Measurements from ENCODE around the gene PAX4. TPM values are rescaled to one million over a fixed set of nuclear protein-coding genes. Genes with fewer than 3 reads are reported as not detected.

The PAX4 gene
- total RNA-seq, 2 donors from 2014 or later = 0.24 TPM; not detected in 1

GRCh38 chr7:127588697-127589482 is 29.1 kb downstream of the PAX4 start:
- WGBS, 2 experiments (ENCODE audit: insufficient coverage in 1 of 2, insufficient read length in 1 of 2) = 2 to 6% methylated on average over 18 to 43 of the region's 43 CpGs
- peaks cover 19% of the 10 kb centered on the region for H3K4me1 Mint-ChIP-seq
- TF ChIP-seq CTCF (conservative IDR thresholded peaks at IDR 0.05) = peak; percentile 80
- peaks cover 13% of the 10 kb centered on the region for H3K4me1 ChIP-seq (ENCODE audit: control insufficient read depth, insufficient read depth, low read length)
- H3K4me3 Mint-ChIP-seq = peak overlapping the region; percentile 83
- H3K9ac ChIP-seq (ENCODE audit: extremely low read depth, low read length, poor library complexity, severe bottlenecking) = peak overlapping the region; percentile 91
- no peaks in the 10 kb centered on the region for H3K9me3 Mint-ChIP-seq
- H3K27me3 ChIP-seq (ENCODE audit: control insufficient read depth, insufficient read depth, low read length, poor library complexity, severe bottlenecking) = no peaks in the 10 kb centered on the region
- DNase-seq = peak; percentile 93
- peaks cover 27% of the 10 kb centered on the region for H3K36me3 Mint-ChIP-seq (ENCODE audit: low read depth)
- peak overlapping the region; percentile 89 for H3K4me3 ChIP-seq (ENCODE audit: low read length)
- no peak overlapping the region for H3K27ac ChIP-seq (ENCODE audit: low read depth, low read length)
- H3K36me3 ChIP-seq (ENCODE audit: control insufficient read depth, insufficient read depth, low read length) = peaks cover 22% of the 10 kb centered on the region
- H3K27me3 Mint-ChIP-seq (ENCODE audit: insufficient read depth) = peaks cover 21% of the 10 kb centered on the region
- peaks cover 5% of the 10 kb centered on the region for H3K9me3 ChIP-seq (ENCODE audit: control insufficient read depth, low read length)
- peak overlapping the region; percentile 94 for H3K27ac Mint-ChIP-seq

GRCh38 chr7:127588019-127588696 is 29.8 kb downstream of the PAX4 start, which contains the start of gene ARF5:
ARF5 (plus strand) TSS chr7:127588411; CDS start chr7:127588499, 88 bp downstream.
- TF ChIP-seq CTCF (conservative IDR thresholded peaks at IDR 0.05) = no peak
- Mint-ChIP-seq H3K4me1 (peaks cover 24% of the 10 kb centered on the region), H3K27me3 (ENCODE audit: insufficient read depth) (peaks cover 21% of the 10 kb centered on the region), H3K4me3 (peak within 1 kb of the TSS; percentile 83), H3K9me3 (no peaks in the 10 kb centered on the region), H3K36me3 (ENCODE audit: low read depth) (peaks cover 33% of the 10 kb centered on the region), H3K27ac (peak within 1 kb of the TSS; percentile 94)
- Histone ChIP-seq H3K9ac (ENCODE audit: extremely low read depth, low read length, poor library complexity, severe bottlenecking) (peak within 1 kb of the TSS; percentile 91), H3K4me3 (ENCODE audit: low read length) (peak within 1 kb of the TSS; percentile 89), H3K27ac (ENCODE audit: low read depth, low read length) (no peak within 1 kb of the TSS), H3K9me3 (ENCODE audit: control insufficient read depth, low read length) (peaks cover 5% of the 10 kb centered on the region), H3K36me3 (ENCODE audit: control insufficient read depth, insufficient read depth, low read length) (peaks cover 30% of the 10 kb centered on the region), H3K4me1 (ENCODE audit: control insufficient read depth, insufficient read depth, low read length) (peaks cover 17% of the 10 kb centered on the region), H3K27me3 (ENCODE audit: control insufficient read depth, insufficient read depth, low read length, poor library complexity, severe bottlenecking) (no peaks in the 10 kb centered on the region)
- WGBS, 2 experiments (ENCODE audit: insufficient coverage in 1 of 2, insufficient read length in 1 of 2) = 0 to 3% methylated on average over 5 to 77 of the region's 77 CpGs
- DNase-seq = peak; percentile 96

- Mint-ChIP-seq H3K36me3 (ENCODE audit: low read depth) (peaks cover 38% of the 10 kb centered on the region), H3K27ac (peak overlapping the region; percentile 75), H3K9me3 (no peaks in the 10 kb centered on the region), H3K4me1 (peaks cover 24% of the 10 kb centered on the region), H3K4me3 (peak overlapping the region; percentile 83), H3K27me3 (ENCODE audit: insufficient read depth) (peaks cover 21% of the 10 kb centered on the region)
- Histone ChIP-seq H3K27ac (ENCODE audit: low read depth, low read length) (no peak overlapping the region), H3K4me1 (ENCODE audit: control insufficient read depth, insufficient read depth, low read length) (peaks cover 17% of the 10 kb centered on the region), H3K27me3 (ENCODE audit: control insufficient read depth, insufficient read depth, low read length, poor library complexity, severe bottlenecking) (no peaks in the 10 kb centered on the region), H3K36me3 (ENCODE audit: control insufficient read depth, insufficient read depth, low read length) (peaks cover 35% of the 10 kb centered on the region), H3K9me3 (ENCODE audit: control insufficient read depth, low read length) (peaks cover 5% of the 10 kb centered on the region), H3K9ac (ENCODE audit: extremely low read depth, low read length, poor library complexity, severe bottlenecking) (peak overlapping the region; percentile 91), H3K4me3 (ENCODE audit: low read length) (peak overlapping the region; percentile 77)
- 88 to 100% methylated on average over 6 to 20 of the region's 20 CpGs for WGBS, 2 experiments (ENCODE audit: insufficient coverage in 1 of 2, insufficient read length in 1 of 2)
- no peak for DNase-seq
- no peak for TF ChIP-seq CTCF (conservative IDR thresholded peaks at IDR 0.05)
These were observed 30.3 kb downstream of the PAX4 start for GRCh38 chr7:127587663-127588018.
